H1 (cell line): ENCODE measurements around the gene HDAC7. TPM values are rescaled to one million over a fixed set of nuclear protein-coding genes. Genes with fewer than 3 reads are reported as not detected.

Experiments used
- CTCF ChIA-PET: fragments of 300-600 bp; sonication (Branson Sonifier 250); formaldehyde crosslinking; loops from one replicate; lab custom pipeline; 2021; ENCODE audit not compliant: partially characterized antibody; lab: Charles Lee
- POLR2A ChIA-PET: fragments of 300-600 bp; sonication (Branson Sonifier 250); formaldehyde crosslinking; loops from one replicate; lab custom pipeline; 2021; ENCODE audit warnings: inconsistent platforms; ENCODE audit not compliant: partially characterized antibody; lab: Charles Lee
- DNase-seq, 2 experiments: peaks; one replicate each; pipeline versions ENCODE4 v3.0.0 to v3.0.0-alpha.2; 2010 to 2022; ENCODE audit warnings: low spot score in 2 of 2, low read depth in 1 of 2, mixed read lengths in 1 of 2
- FAIRE-seq: peaks from 2 replicates; lab custom pipeline; 2011; peaks lifted over from hg19 to GRCh38; lab: Jason Lieb, UNC
- H2AFZ ChIP-seq: 2 replicates; pipeline ENCODE4 v1.8.1; 2012; ENCODE audit warnings: low read length, inconsistent platforms
- H2AK5ac ChIP-seq: 2 replicates; pipeline ENCODE4 v1.6.1; 2013; ENCODE audit warnings: low read depth, low read length
- H2BK120ac ChIP-seq: replicated peaks from 2 replicates; pipeline ENCODE3; 2013; ENCODE audit warnings: low read depth, low read length, inconsistent platforms
- H2BK12ac ChIP-seq: 2 replicates; pipeline ENCODE4 v1.6.1; 2013; ENCODE audit warnings: low read depth, low read length
- H2BK15ac ChIP-seq: 2 replicates; pipeline ENCODE4 v1.6.1; 2013; ENCODE audit warnings: low read length
- H2BK20ac ChIP-seq: 2 replicates; pipeline ENCODE4 v1.6.1; 2013; ENCODE audit warnings: low read length
- H2BK5ac ChIP-seq: 2 replicates; pipeline ENCODE4 v1.6.1; 2013; ENCODE audit warnings: low read depth, low read length
- H3K14ac ChIP-seq: 2 replicates; pipeline ENCODE4 v1.6.1; 2013; ENCODE audit warnings: inconsistent platforms; ENCODE audit not compliant: insufficient read length
- H3K18ac ChIP-seq: 2 replicates; pipeline ENCODE4 v1.6.1; 2013; ENCODE audit warnings: low read length; ENCODE audit errors: extremely low read depth
- H3K23ac ChIP-seq: 2 replicates; pipeline ENCODE4 v1.6.1; 2013; ENCODE audit warnings: inconsistent platforms; ENCODE audit not compliant: insufficient read length
- H3K23me2 ChIP-seq: 2 replicates; pipeline ENCODE4 v1.6.1; 2013; ENCODE audit warnings: low read depth, low read length
- H3K27ac ChIP-seq: 2 replicates; pipeline ENCODE4 v1.6.1; 2011; ENCODE audit warnings: low read depth, low read length, inconsistent platforms
- H3K27me3 ChIP-seq, 4 experiments: replicated peaks in 1 of 4; 1 replicate in 1 of 4; 2 replicates in 3 of 4; pipeline versions ENCODE4 v1.6.1 to v1.8.1; 2011 to 2013; ENCODE audit warnings: low read length in 3 of 4, mild to moderate bottlenecking in 3 of 4, inconsistent platforms in 2 of 4, mixed read lengths in 2 of 4, moderate library complexity in 1 of 4; ENCODE audit not compliant: control insufficient read depth in 3 of 4, insufficient read depth in 3 of 4; ENCODE audit errors: extremely low read depth in 1 of 4
- H3K36me3 ChIP-seq, 4 experiments: 2 replicates each; pipeline versions ENCODE4 v1.6.1 to v1.8.1; 2011 to 2013; ENCODE audit warnings: mild to moderate bottlenecking in 4 of 4, low read length in 3 of 4, moderate library complexity in 2 of 4, control low read depth in 1 of 4, inconsistent platforms in 1 of 4; ENCODE audit not compliant: insufficient read depth in 4 of 4, control insufficient read depth in 2 of 4
- H3K4ac ChIP-seq: replicated peaks from 2 replicates; pipeline ENCODE3; 2013; ENCODE audit warnings: low read length, low read depth, mixed read lengths, inconsistent platforms; ENCODE audit not compliant: insufficient read length
- H3K4me1 ChIP-seq, 4 experiments: replicated peaks in 1 of 4; 1 replicate in 1 of 4; 2 replicates in 3 of 4; pipeline versions ENCODE4 v1.6.1 to v1.8.1; 2011 to 2013; ENCODE audit warnings: low read length in 3 of 4, inconsistent platforms in 2 of 4, mixed read lengths in 1 of 4; ENCODE audit not compliant: insufficient read depth in 4 of 4, control insufficient read depth in 3 of 4
- H3K4me2 ChIP-seq, 2 experiments: 2 replicates each; pipeline versions ENCODE4 v1.6.1 to v1.8.1; 2011 to 2013; ENCODE audit warnings: low read depth in 2 of 2, low read length in 2 of 2, control low read depth in 1 of 2, inconsistent platforms in 1 of 2, mild to moderate bottlenecking in 1 of 2; ENCODE audit not compliant: insufficient read depth in 1 of 2
- H3K4me3 ChIP-seq, 4 experiments: fragments of 200-600, 300-600 bp in 1 of 4; sonication (generic), shearing (Covaris generic), sonication (Bioruptor Twin) in 1 of 4; 2 replicates each; pipeline versions ENCODE4 v1.5.1 to v1.8.1; 2011 to 2016; ENCODE audit warnings: low read length in 4 of 4, low read depth in 3 of 4, control low read depth in 2 of 4, inconsistent platforms in 2 of 4, mild to moderate bottlenecking in 2 of 4, mixed read lengths in 1 of 4, moderate library complexity in 1 of 4; ENCODE audit not compliant: insufficient read depth in 2 of 4; ENCODE audit errors: extremely low read depth in 1 of 4
- H3K56ac ChIP-seq: replicated peaks from 2 replicates; pipeline ENCODE3; 2013; ENCODE audit warnings: low read depth, mild to moderate bottlenecking, mixed read lengths, low read length, inconsistent platforms; ENCODE audit not compliant: insufficient read length
- H3K79me1 ChIP-seq: 2 replicates; pipeline ENCODE4 v1.6.1; 2013; ENCODE audit warnings: low read depth, low read length, control low read depth
- H3K79me2 ChIP-seq, 2 experiments: 2 replicates each; pipeline versions ENCODE4 v1.6.1 to v1.8.1; 2012 to 2013; ENCODE audit warnings: low read length in 2 of 2, mild to moderate bottlenecking in 2 of 2, inconsistent platforms in 1 of 2; ENCODE audit not compliant: insufficient read depth in 2 of 2, control insufficient read depth in 1 of 2
- H3K9ac ChIP-seq, 4 experiments: replicated peaks in 1 of 4; 1 replicate in 1 of 4; 2 replicates in 3 of 4; pipeline versions ENCODE4 v1.6.1 to v1.8.1; 2011 to 2013; ENCODE audit warnings: low read depth in 3 of 4, low read length in 3 of 4, control low read depth in 2 of 4, mild to moderate bottlenecking in 2 of 4, moderate library complexity in 2 of 4, inconsistent platforms in 1 of 4; ENCODE audit errors: extremely low read depth in 1 of 4
- H3K9me3 ChIP-seq, 2 experiments: 2 replicates each; pipeline versions ENCODE4 v1.6.1 to v1.8.1; 2012 to 2013; ENCODE audit warnings: mild to moderate bottlenecking in 2 of 2, moderate library complexity in 2 of 2, control low read depth in 1 of 2, inconsistent platforms in 1 of 2, low read depth in 1 of 2, low read length in 1 of 2, mixed read lengths in 1 of 2; ENCODE audit not compliant: insufficient read depth in 2 of 2
- H4K20me1 ChIP-seq, 2 experiments: replicated peaks in 1 of 2; 2 replicates each; pipeline versions ENCODE3 to v1.8.1; 2011 to 2013; ENCODE audit warnings: inconsistent platforms in 2 of 2, low read length in 2 of 2, mild to moderate bottlenecking in 1 of 2; ENCODE audit not compliant: insufficient read depth in 2 of 2, control insufficient read depth in 1 of 2
- H4K5ac ChIP-seq: 2 replicates; pipeline ENCODE4 v1.6.1; 2013; ENCODE audit warnings: low read length, low read depth, mixed read lengths, inconsistent platforms; ENCODE audit not compliant: insufficient read length
- H4K8ac ChIP-seq: 2 replicates; pipeline ENCODE4 v1.8.0; 2013; ENCODE audit warnings: mild to moderate bottlenecking, moderate library complexity, low read length, inconsistent platforms; ENCODE audit not compliant: insufficient read depth; ENCODE audit errors: extremely low read depth
- H4K91ac ChIP-seq: replicated peaks from 2 replicates; pipeline ENCODE3; 2013; ENCODE audit warnings: low read length, mixed read lengths, inconsistent platforms; ENCODE audit not compliant: insufficient read length
- BCL11A ChIP-seq, 2 experiments: IDR thresholded peaks; one replicate each; pipeline ENCODE4 v1.6.1; 2011; ENCODE audit warnings: low read depth in 2 of 2, low read length in 2 of 2, mild to moderate bottlenecking in 2 of 2
- BRCA1 ChIP-seq: IDR thresholded peaks from 2 replicates; pipeline ENCODE4 v1.6.1; 2012; ENCODE audit warnings: low read depth, low read length, improper control_type of control experiment
- CBX5 ChIP-seq: fragments of 300-800, 300-1000 bp; sonication (generic); IDR thresholded peaks from 2 replicates; pipeline ENCODE4 v1.7.1; 2016; ENCODE audit warnings: antibody characterized with exemption, low read length, low read depth
- CHD1 ChIP-seq: IDR thresholded peaks from 2 replicates; pipeline ENCODE4 v1.6.1; 2012; ENCODE audit warnings: low read depth, low read length, improper control_type of control experiment
- GTF2F1 ChIP-seq: IDR thresholded peaks from 2 replicates; pipeline ENCODE4 v1.6.1; 2012; ENCODE audit warnings: low read depth, low read length, improper control_type of control experiment, borderline replicate concordance
- JUND ChIP-seq: IDR thresholded peaks from 2 replicates; pipeline ENCODE4 v1.6.1; 2011; ENCODE audit warnings: mild to moderate bottlenecking, improper control_type of control experiment, low read length
- KDM5A ChIP-seq: fragments of 200-600 bp; IDR thresholded peaks from 2 replicates; pipeline ENCODE4 v1.7.1; 2012; ENCODE audit warnings: mild to moderate bottlenecking, low read length, inconsistent platforms, mixed read lengths
- MAX ChIP-seq: IDR thresholded peaks from 2 replicates; pipeline ENCODE4 v1.6.1; 2012; ENCODE audit warnings: inconsistent platforms
- NANOG ChIP-seq: IDR thresholded peaks from 2 replicates; pipeline ENCODE4 v1.6.1; 2011; ENCODE audit warnings: low read length, low read depth, mild to moderate bottlenecking, inconsistent platforms; ENCODE audit not compliant: insufficient read depth, poor library complexity, severe bottlenecking
- POLR2A ChIP-seq, 2 experiments: IDR thresholded peaks; 1 replicate in 1 of 2; 2 replicates in 1 of 2; pipeline ENCODE4 v1.6.1; 2011; ENCODE audit warnings: low read depth in 2 of 2, low read length in 2 of 2, mild to moderate bottlenecking in 2 of 2; ENCODE audit errors: control extremely low read depth in 1 of 2
- RAD21 ChIP-seq, 2 experiments: IDR thresholded peaks in 1 of 2; conservative IDR thresholded peaks in 1 of 2; 2 replicates each; pipeline ENCODE4 v1.6.1; 2011; ENCODE audit warnings: low read depth in 2 of 2, low read length in 2 of 2, improper control_type of control experiment in 1 of 2, inconsistent platforms in 1 of 2, mild to moderate bottlenecking in 1 of 2, moderate library complexity in 1 of 2
- TAF1 ChIP-seq: IDR thresholded peaks from 2 replicates; pipeline ENCODE4 v1.6.1; 2011; ENCODE audit warnings: mild to moderate bottlenecking, low read depth, low read length
- WGBS, 2 experiments: shearing (Covaris generic) in 1 of 2; methylation state at CpG; one replicate each; pipeline versions ENCODE4 v1.1.6 to v1.1.7; 2013 to 2015; ENCODE audit warnings: low lambda C conversion rate in 2 of 2, mixed read lengths in 2 of 2, inconsistent platforms in 1 of 2, low coverage in 1 of 2, missing lambda C conversion rate in 1 of 2; ENCODE audit not compliant: insufficient replicate concordance in 2 of 2, insufficient coverage in 1 of 2, insufficient read length in 1 of 2; ENCODE audit errors: extremely low coverage in 1 of 2, missing lambda C conversion rate in 1 of 2; 5-methylcytosine and 5-hydroxymethylcytosine counted together
- polyA plus RNA-seq, 7 experiments: library from polyadenylated mRNA; depleted of rRNA in 3 of 7; stranded (reverse) in 5 of 7; unstranded in 2 of 7; fragments of >200 nt in 5 of 7; fragments of 200-250 nt in 2 of 7; gene quantifications; 1 replicate in 5 of 7; 2 replicates in 1 of 7; 4 replicates in 1 of 7; pipeline versions ENCODE4 v1.2.1 to v1.2.3, GENCODE V29; 2011 to 2013; ENCODE audit warnings: missing spikeins in 2 of 7, mixed read lengths in 2 of 7
- total RNA-seq: library from RNA; stranded (reverse); fragmentation: NEBNext Ultra II Directional; extraction: Animal tissue kit (Norgen Biotek cat#: 25700); gene quantifications from 2 replicates; pipeline ENCODE4 v1.2.1, GENCODE V29; 2021

HDAC7 gene
- total and polyA plus RNA-seq, 2 of the 8 experiments (the other 6 are each of a cell fraction or from before 2014, with no cell fraction given): 25.5 to 84.9 TPM

- Histone ChIP-seq H3K79me1 (no peaks in the 10 kb centered on the region), H3K14ac (no peak overlapping the region), H3K79me2 (no peaks in the 10 kb centered on the region), H3K23ac (no peak overlapping the region), H4K5ac (no peak overlapping the region), H3K36me3 (no peaks in the 10 kb centered on the region), H2BK20ac (no peak overlapping the region), H4K8ac (no peak overlapping the region), H2BK5ac (no peak overlapping the region), H3K9ac (no peak overlapping the region), H2BK15ac (no peak overlapping the region), H3K4me2 (no peak overlapping the region), H3K4ac (no peak overlapping the region), H3K23me2 (no peaks in the 10 kb centered on the region), H2AK5ac (no peak overlapping the region), H2BK120ac (no peak overlapping the region), H3K4me3 (no peak overlapping the region), H3K56ac (no peak overlapping the region), H3K9me3 (no peaks in the 10 kb centered on the region), H3K18ac (no peak overlapping the region), H3K4me1 (peaks cover 3 to 19% (median 14%) of the 10 kb centered on the region in 4 experiments), H2BK12ac (no peak overlapping the region), H4K20me1 (no peaks in the 10 kb centered on the region), H2AFZ (no peak overlapping the region), H4K91ac (no peak overlapping the region), H3K27ac (no peak overlapping the region), H3K27me3 (peaks cover 0 to 2% (median 0%) of the 10 kb centered on the region in 4 experiments; a peak in 1 of 7 replicates)
- DNase-seq (no peak), FAIRE-seq (no peak)
- CTCF ChIA-PET: interaction anchor here (0.8 to 64.6 kb wide), 11 partner anchors 10 to 101 kb away, joined by 3 to 2442 read pairs (median 7); partner anchors contain the start of genes ENDOU, RAPGEF3 and SLC48A1
- POLR2A ChIA-PET: interaction anchor here (0.7 to 3.2 kb wide), 9 partner anchors 12 to 168 kb away, joined by 3 to 10 read pairs (median 3); partner anchors contain the start of genes ENDOU and VDR
- WGBS, 2 experiments: 90% methylated on average over 19 of the region's 19 CpGs; no CpG with 5 or more reads in 1 of the 2 experiments
- TF ChIP-seq BCL11A (IDR thresholded peaks at IDR 0.05; ENCODE audit: low read depth in 2 of 2, low read length in 2 of 2) (no peak), MAX (no peak), TAF1 (no peak), RAD21 (IDR thresholded peaks at IDR 0.05 in 1 of 2, conservative IDR thresholded peaks at IDR 0.05 in 1 of 2; ENCODE audit: low read depth in 2 of 2, low read length in 2 of 2) (no peak), BRCA1 (no peak), POLR2A (IDR thresholded peaks at IDR 0.05; ENCODE audit: control extremely low read depth in 1 of 2, low read depth in 2 of 2, low read length in 2 of 2) (no peak), GTF2F1 (no peak), CBX5 (no peak), CHD1 (no peak), KDM5A (no peak), JUND (no peak), NANOG (no peak)
These were observed 82.6 kb downstream of the HDAC7 start for GRCh38 chr12:47736877-47737676.
